Natural killer cell (primary cell): Measurements from ENCODE around the gene HSF2BP. TPM values are rescaled to one million over a fixed set of nuclear protein-coding genes. Genes with fewer than 3 reads are reported as not detected.

Source experiments
- ATAC-seq, 3 donors: fragments of 150-1000 bp in 2 of 3; fragments of 200-7000 bp in 1 of 3; cut with Tn5 transposase; 1 replicate in 1 of 3; 2 replicates in 2 of 3; pipeline ENCODE4 v1.10.0; 2021; ENCODE audit warnings: mild to moderate bottlenecking in 2 of 3, moderate library complexity in 2 of 3
- DNase-seq, 2 donors: peaks; one replicate each; pipeline versions ENCODE4 v3.0.0 to v3.0.0-alpha.2; 2013 to 2021; ENCODE audit warnings: mixed read lengths in 1 of 2
- H3K27ac ChIP-seq: one replicate; pipeline ENCODE4 v1.5.1; 2013; ENCODE audit warnings: mild to moderate bottlenecking, low read length
- H3K27me3 ChIP-seq: one replicate; pipeline ENCODE4 v1.6.1; 2013; ENCODE audit warnings: low read length; ENCODE audit not compliant: control insufficient read depth, insufficient read depth
- H3K36me3 ChIP-seq: one replicate; pipeline ENCODE4 v1.6.1; 2013; ENCODE audit warnings: low read length; ENCODE audit not compliant: control insufficient read depth, insufficient read depth
- H3K4me1 ChIP-seq: one replicate; pipeline ENCODE4 v1.6.1; 2013; ENCODE audit warnings: low read length; ENCODE audit not compliant: control insufficient read depth, insufficient read depth
- H3K4me3 ChIP-seq: one replicate; pipeline ENCODE4 v1.5.1; 2013; ENCODE audit warnings: low read length
- H3K9me3 ChIP-seq: one replicate; pipeline ENCODE4 v1.6.1; 2013; ENCODE audit warnings: low read length; ENCODE audit not compliant: control insufficient read depth, insufficient read depth
- H3K27ac Mint-ChIP-seq, 2 donors: one replicate each; pipeline ENCODE4 v1.8.0; 2022; ENCODE audit warnings: mild to moderate bottlenecking in 2 of 2, mixed read lengths in 2 of 2, moderate library complexity in 1 of 2
- H3K27me3 Mint-ChIP-seq, 2 donors: one replicate each; pipeline ENCODE4 v1.8.0; 2022; ENCODE audit warnings: low read depth in 2 of 2, mixed read lengths in 2 of 2
- H3K36me3 Mint-ChIP-seq: one replicate; pipeline ENCODE4 v1.8.0; 2022; ENCODE audit warnings: mixed read lengths
- H3K4me1 Mint-ChIP-seq, 2 donors: one replicate each; pipeline ENCODE4 v1.8.0; 2022; ENCODE audit warnings: mixed read lengths in 2 of 2
- H3K4me3 Mint-ChIP-seq: one replicate; pipeline ENCODE4 v1.8.0; 2022; ENCODE audit warnings: mild to moderate bottlenecking, moderate library complexity, mixed read lengths
- H3K9me3 Mint-ChIP-seq, 2 donors: one replicate each; pipeline ENCODE4 v1.8.0; 2022; ENCODE audit warnings: mixed read lengths in 2 of 2
- CTCF ChIP-seq: fragments of 200-600 bp; IDR thresholded peaks from one replicate; pipeline ENCODE4 v1.8.0; 2022; ENCODE audit warnings: antibody characterized with exemption
- WGBS: methylation state at CpG from one replicate; pipeline ENCODE4 v1.1.7; 2013; ENCODE audit warnings: missing lambda C conversion rate; ENCODE audit not compliant: insufficient coverage; 5-methylcytosine and 5-hydroxymethylcytosine counted together
- intact Hi-C: fragments of 100-400 bp; cut with micrococcal nuclease; formaldehyde crosslinking; loops from one replicate; pipeline ENCODE4 v1.14.2; 2022
- total RNA-seq, 4 donors: library from RNA; stranded (reverse); fragments of 120-200 nt in 1 of 4; gene quantifications; one replicate each; pipeline versions ENCODE4 v1.2.3 to v1.2.4, GENCODE V29; 2013 to 2022

HSF2BP gene
- total RNA-seq, 3 donors from 2014 or later (not counting 1 experiment from before 2014, with no cell fraction given): 0.33 to 0.39 TPM; not detected in 1

GRCh38 chr21:43663033-43663432, 3.7 kb upstream of the HSF2BP start:
- H3K27ac Mint-ChIP-seq: no peak overlapping the region
- intact Hi-C loops: no loop called here
- DNase-seq (no peak), ATAC-seq (no peak)
- Histone ChIP-seq H3K4me1 (peaks cover 22% of the 10 kb centered on the region), H3K36me3 (peaks cover 14% of the 10 kb centered on the region), H3K4me3 (no peak overlapping the region), H3K27me3 (no peaks in the 10 kb centered on the region), H3K9me3 (no peaks in the 10 kb centered on the region), H3K27ac (no peak overlapping the region)
- H3K36me3 Mint-ChIP-seq: no peaks in the 10 kb centered on the region
- WGBS: 90% methylated on average over 8 of the region's 9 CpGs
- no peak for TF ChIP-seq CTCF
- no peaks in the 10 kb centered on the region for H3K27me3 Mint-ChIP-seq
- H3K4me3 Mint-ChIP-seq: no peak overlapping the region
- H3K4me1 Mint-ChIP-seq: peaks cover 42 to 49% of the 10 kb centered on the region in 2 donors
- H3K9me3 Mint-ChIP-seq: no peaks in the 10 kb centered on the region

- no peaks in the 10 kb centered on the region for H3K9me3 ChIP-seq
- DNase-seq (no peak), ATAC-seq (no peak)
- no peak overlapping the region for H3K4me3 ChIP-seq
- no peak overlapping the region for H3K27ac ChIP-seq
- Mint-ChIP-seq H3K4me3 (peak overlapping the region; percentile 45), H3K4me1 (peaks cover 39 to 45% of the 10 kb centered on the region in 2 donors), H3K27me3 (no peaks in the 10 kb centered on the region), H3K27ac (peak overlapping the region in 1 of 2 donors; percentile 85), H3K9me3 (no peaks in the 10 kb centered on the region), H3K36me3 (no peaks in the 10 kb centered on the region)
- TF ChIP-seq CTCF: no peak
- H3K4me1 ChIP-seq: peaks cover 22% of the 10 kb centered on the region
- intact Hi-C loops: no loop called here
- H3K27me3 ChIP-seq: no peaks in the 10 kb centered on the region
- peaks cover 14% of the 10 kb centered on the region for H3K36me3 ChIP-seq
- 80% methylated on average over 6 of the region's 6 CpGs for WGBS
These were observed 3.0 kb upstream of the HSF2BP start for GRCh38 chr21:43662286-43662685.

GRCh38 chr21:43658769-43659135, 536 bp downstream of the HSF2BP start:
- Mint-ChIP-seq H3K27ac (peak overlapping the region; percentile 85 to 94), H3K4me3 (peak overlapping the region; percentile 94), H3K9me3 (no peaks in the 10 kb centered on the region), H3K27me3 (peaks cover 0 to 4% of the 10 kb centered on the region in 2 donors), H3K36me3 (no peaks in the 10 kb centered on the region), H3K4me1 (peaks cover 29 to 30% of the 10 kb centered on the region in 2 donors)
- ATAC-seq (no peak), DNase-seq (no peak)
- H3K27me3 ChIP-seq: no peaks in the 10 kb centered on the region
- H3K4me1 ChIP-seq: peaks cover 22% of the 10 kb centered on the region
- peak overlapping the region; percentile 40 for H3K4me3 ChIP-seq
- no peaks in the 10 kb centered on the region for H3K9me3 ChIP-seq
- WGBS: 92% methylated on average over 23 of the region's 23 CpGs
- H3K27ac ChIP-seq: peak overlapping the region; percentile 79
- intact Hi-C loops: loop anchor here (5.0 kb wide), 1 partner anchor 69 kb away; no protein-coding TSS in a partner anchor
- TF ChIP-seq CTCF: no peak
- peaks cover 8% of the 10 kb centered on the region for H3K36me3 ChIP-seq
